ENCODE results near the gene GGTA1.

GGTA1 gene

DNA sequence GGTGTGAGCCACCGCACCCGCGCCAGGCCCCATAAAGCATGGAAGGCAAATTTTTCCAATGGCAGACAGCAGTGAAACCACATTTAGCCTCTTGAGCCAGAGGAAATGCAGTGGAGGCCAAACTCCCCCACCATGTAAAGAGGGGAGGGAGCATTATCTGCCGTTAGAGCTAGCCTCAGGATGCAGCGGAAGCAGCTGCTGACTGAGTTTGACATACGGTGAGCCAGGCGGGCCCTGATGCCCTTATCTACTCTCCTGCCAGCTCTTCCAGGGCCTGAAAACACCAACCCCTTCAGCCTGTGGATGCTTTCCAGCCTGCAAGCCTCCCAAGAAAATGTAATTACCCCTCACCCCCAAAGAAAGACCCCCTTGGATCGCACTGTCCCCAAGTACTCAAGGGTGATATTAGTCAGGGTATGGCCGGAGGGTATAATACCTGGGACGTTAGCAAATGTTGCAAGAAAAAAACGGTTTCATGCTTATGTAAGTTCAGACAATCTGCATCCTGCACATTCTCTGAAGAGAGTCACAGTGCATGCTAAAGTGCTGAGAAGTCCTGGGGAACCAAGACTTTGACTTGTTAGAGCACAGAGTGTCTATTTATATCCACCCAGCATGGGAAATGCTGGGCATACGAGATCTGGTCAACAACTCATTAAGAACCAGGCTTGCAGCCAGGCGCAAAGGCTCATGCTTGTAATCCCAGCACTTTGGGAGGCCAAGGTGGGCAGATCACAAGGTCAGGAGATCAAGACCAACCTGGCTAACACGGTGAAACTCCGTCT, 11.3 kb upstream of the GGTA1 start:
- DNase-seq (ENCODE audit: low spot score) = no peak
- TF ChIP-seq, protein P1, sequence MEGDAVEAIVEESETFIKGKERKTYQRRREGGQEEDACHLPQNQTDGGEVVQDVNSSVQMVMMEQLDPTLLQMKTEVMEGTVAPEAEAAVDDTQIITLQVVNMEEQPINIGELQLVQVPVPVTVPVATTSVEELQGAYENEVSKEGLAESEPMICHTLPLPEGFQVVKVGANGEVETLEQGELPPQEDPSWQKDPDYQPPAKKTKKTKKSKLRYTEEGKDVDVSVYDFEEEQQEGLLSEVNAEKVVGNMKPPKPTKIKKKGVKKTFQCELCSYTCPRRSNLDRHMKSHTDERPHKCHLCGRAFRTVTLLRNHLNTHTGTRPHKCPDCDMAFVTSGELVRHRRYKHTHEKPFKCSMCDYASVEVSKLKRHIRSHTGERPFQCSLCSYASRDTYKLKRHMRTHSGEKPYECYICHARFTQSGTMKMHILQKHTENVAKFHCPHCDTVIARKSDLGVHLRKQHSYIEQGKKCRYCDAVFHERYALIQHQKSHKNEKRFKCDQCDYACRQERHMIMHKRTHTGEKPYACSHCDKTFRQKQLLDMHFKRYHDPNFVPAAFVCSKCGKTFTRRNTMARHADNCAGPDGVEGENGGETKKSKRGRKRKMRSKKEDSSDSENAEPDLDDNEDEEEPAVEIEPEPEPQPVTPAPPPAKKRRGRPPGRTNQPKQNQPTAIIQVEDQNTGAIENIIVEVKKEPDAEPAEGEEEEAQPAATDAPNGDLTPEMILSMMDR (IDR thresholded peaks at IDR 0.05; ENCODE audit: extremely low read depth, missing control alignments) = no peak

DNA sequence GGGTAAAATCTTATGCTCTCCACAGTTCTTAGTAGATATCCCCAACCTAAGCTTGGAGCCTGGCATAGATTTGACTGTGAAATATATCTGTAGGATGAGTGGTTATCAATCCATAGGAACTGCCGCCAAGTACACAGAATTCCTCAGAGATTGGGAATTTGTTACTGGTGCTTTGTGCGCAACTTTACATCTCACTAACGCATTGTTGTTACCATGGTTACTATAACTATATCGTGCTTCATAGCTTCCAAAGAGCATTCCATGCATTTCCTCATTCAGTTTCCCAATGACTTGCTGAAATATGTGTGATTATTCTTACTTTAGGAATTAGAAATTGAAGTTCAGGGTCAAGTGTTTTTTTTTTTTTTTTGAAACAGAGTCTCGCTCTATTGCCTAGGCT, 9.5 kb upstream of the GGTA1 start:
- TF ChIP-seq, protein P1 (IDR thresholded peaks at IDR 0.05; ENCODE audit: extremely low read depth, missing control alignments) = no peak

DNA sequence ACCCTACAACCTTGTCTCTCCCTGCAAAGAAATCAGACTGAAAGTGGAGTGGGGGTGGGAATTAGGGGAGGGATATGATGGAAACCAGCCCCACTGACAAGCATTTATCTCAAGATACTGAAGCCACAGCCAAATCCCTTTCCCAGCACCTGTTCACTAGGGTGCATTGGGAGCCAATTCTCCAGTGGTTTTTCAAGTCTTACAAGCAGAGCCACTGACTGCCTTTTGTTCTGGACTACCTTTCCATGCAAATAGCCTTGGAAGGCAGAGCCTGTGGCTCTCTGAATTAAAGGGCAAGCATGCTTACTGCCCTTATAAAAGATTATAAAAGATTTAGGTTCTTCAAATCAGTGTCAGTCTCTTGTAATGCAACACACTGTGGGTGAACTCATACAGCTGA, 8.8 kb upstream of the GGTA1 start:
- DNase-seq (ENCODE audit: low spot score) = no peak
- TF ChIP-seq, protein P1 (IDR thresholded peaks at IDR 0.05; ENCODE audit: extremely low read depth, missing control alignments) = no peak

More for the DNA sequence above, 9.5 kb upstream of the GGTA1 start:
- no peak for DNase-seq (ENCODE audit: low spot score)

DNA sequence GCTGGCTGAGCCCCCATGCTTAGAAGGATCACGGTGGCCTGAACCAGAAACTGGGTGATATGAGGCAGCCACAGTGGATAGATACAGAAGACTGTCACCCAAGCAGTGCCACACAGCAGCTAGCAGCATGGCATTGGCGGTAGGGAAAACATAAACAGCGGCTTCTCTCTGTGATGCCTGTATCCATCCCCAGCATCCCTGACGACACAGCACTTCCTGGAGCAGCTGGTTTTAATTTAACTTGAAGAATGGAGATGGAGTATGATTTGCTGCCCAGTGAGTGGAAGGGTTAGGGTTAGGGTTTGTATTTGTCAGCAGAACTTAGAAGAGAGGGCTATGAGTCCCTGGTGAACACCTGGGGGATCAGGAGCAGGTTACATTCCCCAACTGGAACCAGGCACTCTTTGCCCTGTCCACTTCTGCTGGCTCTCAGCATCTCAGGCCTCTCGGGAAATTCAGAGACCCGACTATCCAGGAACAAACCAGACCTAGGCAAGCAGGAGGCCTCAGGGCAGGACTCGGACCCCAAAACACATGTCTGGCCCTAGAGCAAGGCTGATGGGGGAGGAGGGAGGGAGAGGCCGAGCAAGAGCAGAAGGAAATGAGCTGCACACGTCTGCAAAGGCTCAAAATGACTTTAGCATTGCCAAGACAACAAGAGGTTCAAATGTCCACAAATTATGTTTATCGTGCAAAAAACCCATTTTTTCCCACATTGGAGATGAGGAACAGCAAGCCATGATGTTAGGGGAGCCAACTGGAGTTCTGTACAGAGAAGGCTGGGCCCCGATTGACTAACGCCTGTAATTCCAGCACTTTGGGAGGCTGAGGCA, 6.5 kb upstream of the GGTA1 start:
- TF ChIP-seq, protein P1 (IDR thresholded peaks at IDR 0.05; ENCODE audit: extremely low read depth, missing control alignments) = no peak
- DNase-seq (ENCODE audit: low spot score) = no peak

DNA sequence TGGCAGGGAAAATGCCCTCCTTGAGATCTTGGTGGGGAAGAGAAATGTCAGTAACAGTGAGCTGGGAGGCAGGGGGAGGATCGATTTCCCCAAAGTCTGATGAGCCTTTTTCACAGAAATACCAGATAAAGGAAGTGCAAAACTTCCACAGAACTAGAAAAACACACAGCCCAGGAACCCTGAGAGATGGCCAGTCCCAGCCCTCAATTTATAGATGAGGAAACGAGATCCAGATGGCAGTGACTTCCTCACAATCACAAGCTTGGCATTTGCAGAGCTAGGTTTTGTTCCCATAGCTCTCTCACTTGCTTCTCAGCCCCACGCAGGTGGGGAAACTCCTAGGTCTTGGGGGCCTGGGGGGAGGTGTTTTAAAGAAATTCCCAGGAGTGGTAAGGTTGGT, 3.8 kb upstream of the GGTA1 start:
- DNase-seq (ENCODE audit: low spot score) = no peak
- TF ChIP-seq, protein P1 (IDR thresholded peaks at IDR 0.05; ENCODE audit: extremely low read depth, missing control alignments) = no peak

DNA sequence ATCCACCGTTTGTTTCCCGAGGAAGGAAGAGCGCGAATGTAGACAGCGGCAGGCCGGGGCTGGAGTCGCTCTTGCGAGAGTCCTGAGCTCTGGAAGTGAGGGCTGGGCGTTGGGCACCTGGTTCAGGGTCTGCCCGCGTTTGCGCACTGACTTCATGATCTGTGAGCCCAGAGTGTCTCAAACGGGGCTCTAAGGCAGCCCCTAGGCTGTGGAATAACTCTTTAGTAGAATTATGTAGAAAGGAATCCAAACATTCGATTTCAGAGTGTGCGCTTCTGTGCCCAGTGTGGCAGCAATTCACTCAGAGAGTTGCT, 478 bp upstream of the GGTA1 start:
- no peak for DNase-seq (ENCODE audit: low spot score)
- TF ChIP-seq, protein P1 (IDR thresholded peaks at IDR 0.05; ENCODE audit: extremely low read depth, missing control alignments) = no peak

DNA sequence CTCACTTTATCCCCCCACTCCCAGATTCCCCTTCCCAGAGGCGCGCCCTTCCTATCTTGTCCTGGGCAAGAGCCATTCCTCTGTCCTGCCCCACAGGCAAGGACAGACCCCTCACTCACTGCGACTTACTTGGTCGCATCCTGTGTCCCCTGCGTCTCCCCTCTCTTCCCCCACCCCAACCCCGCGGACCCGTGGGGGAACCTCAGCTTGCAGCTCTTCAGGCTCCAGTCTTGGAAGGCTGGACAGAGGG, 542 bp downstream of the GGTA1 start:
- peak; percentile 41 for DNase-seq (ENCODE audit: low spot score)
- TF ChIP-seq, protein P1 (IDR thresholded peaks at IDR 0.05; ENCODE audit: extremely low read depth, missing control alignments) = no peak
